ENCODE measurements around the gene DPH1.

Gene DPH1

DNA sequence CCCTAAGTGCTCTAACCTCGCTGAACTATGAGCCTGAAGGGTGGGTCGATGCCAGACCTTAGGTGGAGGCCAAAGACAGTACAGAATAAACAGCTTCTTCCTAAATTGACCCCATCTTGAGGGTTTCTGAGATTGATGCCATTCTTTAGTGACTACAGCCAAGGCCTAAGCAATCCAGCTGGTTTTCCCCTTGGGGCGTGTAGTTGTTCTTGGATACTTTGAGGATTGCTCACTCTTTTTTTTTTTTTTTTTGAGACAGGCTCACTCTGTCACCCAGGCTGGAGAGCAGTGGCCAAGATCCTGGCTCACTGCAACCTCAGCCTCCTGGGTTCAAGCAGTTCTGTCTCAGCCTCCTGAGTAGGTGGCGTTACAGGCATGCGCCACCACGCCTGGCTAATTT lies 13.8 kb downstream of the DPH1 start:
- no peak overlapping the region for H3K4ac ChIP-seq (ENCODE audit: low read depth, low read length)
- no peak overlapping the region for H3K4me3 ChIP-seq (ENCODE audit: low read length)
- H3K9ac ChIP-seq (ENCODE audit: low read length): no peak overlapping the region
- no peak overlapping the region for H4K5ac ChIP-seq (ENCODE audit: low read length)
- H2BK15ac ChIP-seq (replicated peaks; ENCODE audit: low read depth): no peak overlapping the region
- no peak overlapping the region for H2BK5ac ChIP-seq (ENCODE audit: low read length)
- H3K36me3 ChIP-seq (ENCODE audit: control insufficient read depth, insufficient read depth, low read length): no peaks in the 10 kb centered on the region
- no peak overlapping the region for H3K27ac ChIP-seq (ENCODE audit: low read depth, low read length)
- peak; percentile 18 for DNase-seq
- peaks cover 2% of the 10 kb centered on the region for H3K79me1 ChIP-seq (ENCODE audit: low read length)
- no peak overlapping the region for H4K8ac ChIP-seq (ENCODE audit: low read depth, low read length)
- H3K18ac ChIP-seq (ENCODE audit: low read length): no peak overlapping the region
- H3K27me3 ChIP-seq (ENCODE audit: insufficient read depth, low read length, poor library complexity): no peaks in the 10 kb centered on the region
- WGBS (ENCODE audit: extremely low coverage, insufficient coverage, low lambda C conversion rate): no CpG with 5 or more reads among the region's 6 CpGs
- no peak overlapping the region for H3K4me2 ChIP-seq (ENCODE audit: low read length)
- H3K4me1 ChIP-seq (ENCODE audit: control insufficient read depth, low read depth, low read length): peaks cover 3% of the 10 kb centered on the region
- H3K79me2 ChIP-seq (ENCODE audit: control insufficient read depth, insufficient read depth, low read length): no peaks in the 10 kb centered on the region
- H3K23ac ChIP-seq (ENCODE audit: low read length): no peak overlapping the region
- H2BK120ac ChIP-seq (ENCODE audit: low read depth, low read length): no peak overlapping the region
- H3K56ac ChIP-seq (ENCODE audit: low read length): no peak overlapping the region
- no peak overlapping the region for H2AK5ac ChIP-seq (ENCODE audit: low read length)

DNA sequence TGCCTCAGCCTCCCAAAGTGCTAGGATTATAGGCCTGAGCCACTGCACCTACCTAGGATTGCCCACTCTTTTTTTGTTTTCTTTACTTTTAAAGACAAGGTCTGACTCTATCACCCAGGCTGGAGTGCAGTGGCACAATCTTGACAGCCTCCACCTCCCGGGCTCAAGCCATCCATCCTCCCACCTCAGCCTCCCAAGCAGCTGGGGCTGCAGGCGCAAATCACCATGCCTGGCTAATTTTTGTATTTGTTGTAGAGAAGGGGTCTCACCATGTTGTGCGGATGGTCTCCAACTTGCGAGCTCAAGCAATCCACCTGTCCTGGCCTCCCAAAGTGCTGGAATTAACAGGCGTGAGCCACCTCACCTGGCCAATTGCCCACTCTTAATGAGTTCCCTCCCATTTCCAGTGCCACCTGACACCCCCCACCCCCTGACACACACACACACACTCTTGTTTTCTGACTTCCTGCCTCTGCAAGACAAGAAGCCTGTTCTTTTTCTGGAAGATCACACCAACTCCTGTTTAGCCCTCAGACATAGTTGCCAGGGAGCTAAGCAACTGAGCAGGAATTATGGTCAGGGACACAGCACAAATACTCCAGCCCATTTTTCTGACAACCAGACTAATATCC lies 14.4 kb downstream of the DPH1 start:
- Histone ChIP-seq H3K23ac (ENCODE audit: low read length) (no peak overlapping the region), H3K4me2 (ENCODE audit: low read length) (no peak overlapping the region), H3K79me1 (ENCODE audit: low read length) (peaks cover 2% of the 10 kb centered on the region), H2AK5ac (ENCODE audit: low read length) (no peak overlapping the region), H3K4ac (ENCODE audit: low read depth, low read length) (no peak overlapping the region), H3K4me3 (ENCODE audit: low read length) (no peak overlapping the region), H4K5ac (ENCODE audit: low read length) (no peak overlapping the region), H2BK120ac (ENCODE audit: low read depth, low read length) (no peak overlapping the region), H3K79me2 (ENCODE audit: control insufficient read depth, insufficient read depth, low read length) (no peaks in the 10 kb centered on the region), H3K9ac (ENCODE audit: low read length) (no peak overlapping the region), H3K18ac (ENCODE audit: low read length) (no peak overlapping the region), H2BK15ac (replicated peaks; ENCODE audit: low read depth) (no peak overlapping the region), H3K27ac (ENCODE audit: low read depth, low read length) (no peak overlapping the region), H4K8ac (ENCODE audit: low read depth, low read length) (no peak overlapping the region), H3K36me3 (ENCODE audit: control insufficient read depth, insufficient read depth, low read length) (no peaks in the 10 kb centered on the region), H3K4me1 (ENCODE audit: control insufficient read depth, low read depth, low read length) (peaks cover 3% of the 10 kb centered on the region), H3K56ac (ENCODE audit: low read length) (no peak overlapping the region), H2BK5ac (ENCODE audit: low read length) (no peak overlapping the region), H3K27me3 (ENCODE audit: insufficient read depth, low read length, poor library complexity) (no peaks in the 10 kb centered on the region)
- no CpG with 5 or more reads among the region's 5 CpGs for WGBS (ENCODE audit: extremely low coverage, insufficient coverage, low lambda C conversion rate)
- DNase-seq: no peak

- H3K4me2 ChIP-seq (ENCODE audit: low read length): no peak overlapping the region
- H2BK5ac ChIP-seq (ENCODE audit: low read length): no peak overlapping the region
- H3K36me3 ChIP-seq (ENCODE audit: control insufficient read depth, insufficient read depth, low read length): no peaks in the 10 kb centered on the region
- no peak overlapping the region for H4K5ac ChIP-seq (ENCODE audit: low read length)
- no peak overlapping the region for H3K23ac ChIP-seq (ENCODE audit: low read length)
- no peaks in the 10 kb centered on the region for H3K79me2 ChIP-seq (ENCODE audit: control insufficient read depth, insufficient read depth, low read length)
- H2AK5ac ChIP-seq (ENCODE audit: low read length): no peak overlapping the region
- H3K9ac ChIP-seq (ENCODE audit: low read length): no peak overlapping the region
- H3K18ac ChIP-seq (ENCODE audit: low read length): no peak overlapping the region
- no peak overlapping the region for H4K8ac ChIP-seq (ENCODE audit: low read depth, low read length)
- peaks cover 3% of the 10 kb centered on the region for H3K4me1 ChIP-seq (ENCODE audit: control insufficient read depth, low read depth, low read length)
- DNase-seq: no peak
- H3K27me3 ChIP-seq (ENCODE audit: insufficient read depth, low read length, poor library complexity): peaks cover 12% of the 10 kb centered on the region
- no peak overlapping the region for H3K27ac ChIP-seq (ENCODE audit: low read depth, low read length)
- H3K4ac ChIP-seq (ENCODE audit: low read depth, low read length): no peak overlapping the region
- no CpG with 5 or more reads among the region's 6 CpGs for WGBS (ENCODE audit: extremely low coverage, insufficient coverage, low lambda C conversion rate)
- H3K56ac ChIP-seq (ENCODE audit: low read length): no peak overlapping the region
- H2BK120ac ChIP-seq (ENCODE audit: low read depth, low read length): no peak overlapping the region
- no peak overlapping the region for H3K4me3 ChIP-seq (ENCODE audit: low read length)
- H3K79me1 ChIP-seq (ENCODE audit: low read length): peaks cover 2% of the 10 kb centered on the region
- no peak overlapping the region for H2BK15ac ChIP-seq (replicated peaks; ENCODE audit: low read depth)
Observed at GRCh38 chr17:2047590-2047989, 17.6 kb downstream of the DPH1 start.

- WGBS (ENCODE audit: extremely low coverage, insufficient coverage, low lambda C conversion rate): no CpG with 5 or more reads among the region's 9 CpGs
- H3K4me1 ChIP-seq (ENCODE audit: control insufficient read depth, low read depth, low read length): peaks cover 3% of the 10 kb centered on the region
- no peak overlapping the region for H3K4me3 ChIP-seq (ENCODE audit: low read length)
- no peaks in the 10 kb centered on the region for H3K36me3 ChIP-seq (ENCODE audit: control insufficient read depth, insufficient read depth, low read length)
- H3K79me1 ChIP-seq (ENCODE audit: low read length): no peaks in the 10 kb centered on the region
- no peak overlapping the region for H2BK15ac ChIP-seq (replicated peaks; ENCODE audit: low read depth)
- peaks cover 21% of the 10 kb centered on the region for H3K27me3 ChIP-seq (ENCODE audit: insufficient read depth, low read length, poor library complexity)
- no peak overlapping the region for H3K9ac ChIP-seq (ENCODE audit: low read length)
- H2AK5ac ChIP-seq (ENCODE audit: low read length): no peak overlapping the region
- no peak overlapping the region for H4K8ac ChIP-seq (ENCODE audit: low read depth, low read length)
- H3K18ac ChIP-seq (ENCODE audit: low read length): no peak overlapping the region
- H3K23ac ChIP-seq (ENCODE audit: low read length): no peak overlapping the region
- H2BK120ac ChIP-seq (ENCODE audit: low read depth, low read length): no peak overlapping the region
- no peak overlapping the region for H3K27ac ChIP-seq (ENCODE audit: low read depth, low read length)
- no peak overlapping the region for H3K4ac ChIP-seq (ENCODE audit: low read depth, low read length)
- no peak overlapping the region for H2BK5ac ChIP-seq (ENCODE audit: low read length)
- H3K4me2 ChIP-seq (ENCODE audit: low read length): no peak overlapping the region
- H4K5ac ChIP-seq (ENCODE audit: low read length): no peak overlapping the region
- no peak overlapping the region for H3K56ac ChIP-seq (ENCODE audit: low read length)
- H3K79me2 ChIP-seq (ENCODE audit: control insufficient read depth, insufficient read depth, low read length): no peaks in the 10 kb centered on the region
- DNase-seq: peak; percentile 90
Observed at GRCh38 chr17:2048805-2049204, 18.9 kb downstream of the DPH1 start.

GRCh38 chr17:2049333-2050299 lies 19.7 kb downstream of the DPH1 start:
- peak overlapping the region; percentile 89 for H3K27ac ChIP-seq (ENCODE audit: low read depth, low read length)
- peak overlapping the region; percentile 80 for H3K4me2 ChIP-seq (ENCODE audit: low read length)
- H2BK5ac ChIP-seq (ENCODE audit: low read length): no peak overlapping the region
- H3K4ac ChIP-seq (ENCODE audit: low read depth, low read length): no peak overlapping the region
- peak overlapping the region; percentile 44 for H3K9ac ChIP-seq (ENCODE audit: low read length)
- H3K4me3 ChIP-seq (ENCODE audit: low read length): no peak overlapping the region
- H3K36me3 ChIP-seq (ENCODE audit: control insufficient read depth, insufficient read depth, low read length): no peaks in the 10 kb centered on the region
- H3K79me1 ChIP-seq (ENCODE audit: low read length): no peaks in the 10 kb centered on the region
- H3K27me3 ChIP-seq (ENCODE audit: insufficient read depth, low read length, poor library complexity): peaks cover 28% of the 10 kb centered on the region
- no peak overlapping the region for H4K5ac ChIP-seq (ENCODE audit: low read length)
- H3K56ac ChIP-seq (ENCODE audit: low read length): peak overlapping the region; percentile 67
- DNase-seq: peak; percentile 70
- peak overlapping the region; percentile 64 for H3K18ac ChIP-seq (ENCODE audit: low read length)
- H2AK5ac ChIP-seq (ENCODE audit: low read length): no peak overlapping the region
- H4K8ac ChIP-seq (ENCODE audit: low read depth, low read length): no peak overlapping the region
- peaks cover 3% of the 10 kb centered on the region for H3K4me1 ChIP-seq (ENCODE audit: control insufficient read depth, low read depth, low read length)
- no peak overlapping the region for H3K23ac ChIP-seq (ENCODE audit: low read length)
- H2BK15ac ChIP-seq (replicated peaks; ENCODE audit: low read depth): no peak overlapping the region
- peak overlapping the region; percentile 37 for H2BK120ac ChIP-seq (ENCODE audit: low read depth, low read length)
- WGBS (ENCODE audit: extremely low coverage, insufficient coverage, low lambda C conversion rate): no CpG with 5 or more reads among the region's 104 CpGs
- H3K79me2 ChIP-seq (ENCODE audit: control insufficient read depth, insufficient read depth, low read length): no peaks in the 10 kb centered on the region
